Kidney tubule cell (primary cell): ENCODE results near the gene ZIC4.

Experiments
- DNase-seq: peaks from one replicate; pipeline ENCODE4 v3.0.0-alpha.2; 2018; ENCODE audit warnings: low spot score

ZIC4 gene

DNA sequence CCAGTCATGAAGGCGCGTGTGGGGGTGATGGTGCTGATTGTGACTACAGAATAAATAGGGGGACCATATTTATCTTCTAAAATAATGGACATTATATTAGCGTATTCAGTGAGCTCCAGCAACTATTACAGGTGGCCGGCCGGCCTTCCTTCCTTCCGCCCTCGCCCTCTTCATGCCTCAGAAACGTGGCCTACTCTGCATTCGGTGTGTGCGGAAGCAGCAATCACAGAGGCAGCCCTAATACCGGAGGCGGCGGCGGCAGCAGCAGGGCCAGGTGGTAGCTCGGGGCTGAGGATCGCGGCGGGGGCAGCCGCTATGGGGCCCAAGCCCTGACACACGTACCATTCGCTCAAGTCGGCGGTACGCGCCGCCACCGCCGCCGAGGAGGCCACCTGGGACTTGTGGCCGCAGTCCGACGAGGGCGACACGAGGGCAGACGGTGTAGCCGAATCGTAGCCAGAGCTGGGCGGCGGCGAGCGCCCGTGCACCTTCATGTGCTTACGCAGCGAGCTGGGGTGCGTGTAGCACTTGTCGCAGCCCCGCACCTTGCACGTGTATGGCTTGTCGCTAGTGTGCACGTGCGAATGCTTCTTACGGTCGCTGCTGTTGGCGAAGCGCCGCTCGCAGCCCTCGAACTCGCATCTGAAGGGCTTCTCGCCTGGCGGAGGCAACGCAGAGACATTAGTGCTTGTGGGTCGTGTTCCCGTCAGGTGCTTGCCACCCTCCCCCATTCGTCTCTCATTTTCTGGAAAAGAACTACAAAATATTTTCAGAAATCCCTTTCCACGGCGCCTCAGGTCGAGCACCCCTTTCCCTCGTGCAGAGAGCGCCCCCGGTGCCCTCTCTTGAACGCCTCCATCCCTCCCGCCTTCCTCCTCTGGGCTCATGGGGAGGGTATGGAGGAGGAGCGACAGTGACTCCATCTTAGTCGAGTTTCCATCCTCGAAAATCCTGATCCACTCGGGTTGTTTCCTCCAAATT is 15.5 kb downstream of the ZIC4 start:
- DNase-seq = no peak

DNA sequence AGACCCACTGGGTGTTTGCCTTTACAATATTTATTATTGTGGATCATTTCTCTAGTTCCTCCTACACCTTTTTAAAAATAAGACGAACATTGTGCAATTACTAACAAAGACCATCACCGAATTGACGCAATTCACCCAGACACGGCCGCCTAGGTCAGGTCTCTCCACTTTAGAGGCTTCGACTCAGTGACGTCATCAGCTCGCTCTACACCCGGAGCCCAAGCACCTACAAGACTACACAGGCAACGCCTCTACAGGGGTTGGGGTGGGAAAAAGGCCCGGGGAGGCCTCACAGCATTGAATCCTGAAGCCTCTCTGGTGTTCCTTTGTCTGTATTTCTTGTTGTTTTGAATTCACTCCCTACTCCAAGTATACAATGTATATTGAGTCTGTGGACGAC is 16.6 kb downstream of the ZIC4 start:
- no peak for DNase-seq

DNA sequence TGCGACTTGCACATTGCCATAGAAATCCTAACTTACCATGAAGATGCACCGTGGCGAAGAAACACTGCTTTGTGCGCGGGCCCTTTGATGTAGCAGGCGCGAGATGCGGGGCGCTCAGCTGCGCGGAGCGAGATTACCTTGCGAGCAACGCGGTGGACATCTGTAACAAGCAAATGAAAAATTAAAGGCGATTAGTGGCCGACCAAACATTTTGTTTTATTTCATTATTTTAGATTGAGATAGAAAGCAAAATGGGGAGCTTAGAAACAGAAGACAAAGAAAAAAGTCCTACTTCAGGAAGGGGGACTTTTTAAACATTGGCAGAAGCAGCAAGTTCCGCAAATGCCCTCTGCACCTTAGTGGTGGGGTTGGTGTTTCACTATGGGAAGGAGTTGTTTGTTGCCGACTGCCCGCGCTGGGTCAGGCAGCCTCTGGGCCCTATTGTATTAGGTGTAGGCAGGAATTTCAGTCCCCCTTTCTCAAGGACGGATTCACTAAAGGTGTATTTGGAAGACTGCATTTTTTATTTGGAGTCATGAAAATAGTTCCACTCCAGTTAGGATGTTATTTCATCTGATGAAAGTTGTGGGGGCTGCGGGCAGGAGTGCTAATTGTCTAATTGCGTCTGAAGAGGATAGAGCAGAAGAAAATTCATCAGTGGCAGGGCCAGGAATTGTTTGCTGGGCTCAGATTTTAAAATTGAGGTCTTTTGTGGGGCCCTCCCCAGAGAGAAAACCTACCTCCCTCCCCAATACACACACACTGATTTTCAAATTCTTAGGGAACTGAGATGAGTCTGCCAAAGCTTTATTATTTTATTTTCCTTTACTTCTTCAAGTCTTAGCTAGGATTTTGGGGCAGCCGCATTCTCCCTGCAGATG is 17.4 kb downstream of the ZIC4 start:
- DNase-seq = no peak

DNA sequence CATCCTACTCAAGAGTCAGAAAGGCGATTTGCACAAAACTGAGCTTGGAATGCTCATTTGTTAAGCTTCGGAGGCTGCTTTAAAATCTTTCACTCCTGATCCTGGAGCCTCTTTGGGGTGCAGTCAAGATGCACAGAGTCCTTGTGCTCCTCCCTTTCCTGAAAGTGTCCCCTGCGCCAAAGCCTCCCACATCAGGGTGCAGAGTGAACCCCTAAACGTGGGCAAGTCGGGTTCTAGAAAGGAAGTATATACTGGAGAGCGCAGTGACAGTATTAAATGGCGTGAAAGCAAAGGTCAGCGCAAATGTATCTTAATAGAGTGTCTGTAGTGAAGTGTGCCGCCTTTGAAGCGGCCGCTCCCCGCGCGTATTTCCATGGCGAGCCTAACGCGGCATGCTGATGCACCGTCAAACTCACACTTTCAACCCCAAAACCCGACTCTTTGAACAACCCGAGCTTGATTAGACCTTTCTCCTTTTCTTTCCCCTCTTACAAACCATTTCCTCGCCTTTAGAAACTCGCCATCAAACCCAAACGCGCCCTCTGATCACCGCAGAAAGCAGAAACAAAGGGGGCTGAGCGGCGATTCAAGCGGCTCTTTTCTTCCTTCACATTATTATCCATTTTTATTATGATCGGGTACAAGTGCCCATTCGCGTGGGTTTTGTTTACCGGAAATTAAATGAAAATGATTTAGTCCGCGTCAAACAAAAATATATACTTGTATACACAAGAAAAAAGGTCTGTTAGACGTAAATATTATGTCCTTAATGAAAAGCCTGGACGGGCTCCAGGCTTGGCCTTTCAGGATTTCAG is 18.3 kb downstream of the ZIC4 start:
- no peak for DNase-seq

DNA sequence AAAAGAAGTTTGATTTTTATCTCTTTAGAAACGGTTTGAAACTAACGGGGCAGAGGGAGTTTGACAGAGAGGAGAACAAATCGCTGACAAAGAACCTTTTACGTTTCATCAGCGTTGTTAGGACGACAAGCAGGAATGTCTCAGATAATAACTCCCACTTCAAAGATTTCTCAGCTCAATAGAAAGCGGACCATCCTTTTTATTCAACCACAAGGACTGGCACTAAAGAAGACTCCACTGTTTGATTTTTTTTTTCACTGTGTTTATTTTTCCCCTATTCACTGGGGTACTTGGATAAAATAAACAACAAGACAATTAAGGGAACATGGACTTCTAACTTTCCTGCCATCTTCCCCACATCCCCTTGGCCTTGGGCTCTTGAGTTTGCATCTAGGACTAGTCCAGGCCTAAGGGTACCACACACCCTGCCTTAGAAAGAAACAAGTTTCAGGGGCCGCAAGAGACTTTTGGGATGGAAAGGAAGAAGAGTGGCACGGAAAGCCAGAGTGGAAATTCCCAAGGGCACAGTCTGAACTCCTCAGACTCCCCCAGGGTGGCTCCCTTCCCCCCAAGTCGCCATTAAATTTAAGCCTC is 19.0 kb downstream of the ZIC4 start:
- no peak for DNase-seq

DNA sequence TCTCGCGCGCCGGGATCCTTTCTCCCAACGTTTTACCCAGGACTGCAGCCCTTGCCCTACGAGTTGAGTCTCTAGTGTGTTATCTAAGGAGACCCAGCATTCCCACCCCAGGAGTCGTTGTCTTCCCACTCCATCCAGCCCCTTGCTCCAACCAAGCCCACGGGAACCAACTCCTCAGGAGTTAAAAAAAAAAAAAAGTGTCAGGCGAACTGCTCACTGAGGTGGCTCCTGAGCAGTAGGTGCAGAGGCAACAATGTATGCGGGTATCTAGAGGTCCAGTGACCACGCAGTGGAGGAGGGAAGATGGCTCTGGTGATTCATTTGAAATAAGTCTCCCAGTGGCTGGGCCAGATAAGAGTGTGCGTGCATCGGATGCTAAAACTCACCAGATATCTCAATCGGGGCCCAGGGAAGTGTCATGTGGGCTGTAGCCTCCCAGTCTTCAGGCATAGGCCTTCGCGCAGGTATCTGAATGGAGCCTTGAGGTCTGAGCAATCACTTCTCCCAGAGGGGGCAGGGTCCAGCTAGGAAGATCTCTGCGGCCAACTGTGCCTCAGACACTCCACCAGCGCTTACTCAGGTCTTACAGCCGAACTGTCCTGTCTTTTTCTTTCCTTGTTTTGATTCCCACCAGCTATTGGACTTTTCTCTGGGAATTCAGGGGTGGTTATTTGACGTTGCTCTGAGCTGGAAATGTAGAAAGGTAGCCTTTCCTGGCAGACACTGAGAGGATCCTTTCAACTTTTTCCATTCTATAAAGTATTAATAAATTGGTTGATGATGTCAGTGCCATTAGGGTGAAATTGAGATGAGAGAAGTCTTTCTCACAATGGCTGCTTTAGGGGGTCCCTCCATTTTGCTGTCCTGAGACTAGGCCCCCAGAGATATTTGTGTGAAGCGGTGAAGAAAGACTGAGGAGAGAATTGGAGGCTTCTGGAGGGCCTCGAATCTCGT is 21.0 kb downstream of the ZIC4 start:
- no peak for DNase-seq

DNA sequence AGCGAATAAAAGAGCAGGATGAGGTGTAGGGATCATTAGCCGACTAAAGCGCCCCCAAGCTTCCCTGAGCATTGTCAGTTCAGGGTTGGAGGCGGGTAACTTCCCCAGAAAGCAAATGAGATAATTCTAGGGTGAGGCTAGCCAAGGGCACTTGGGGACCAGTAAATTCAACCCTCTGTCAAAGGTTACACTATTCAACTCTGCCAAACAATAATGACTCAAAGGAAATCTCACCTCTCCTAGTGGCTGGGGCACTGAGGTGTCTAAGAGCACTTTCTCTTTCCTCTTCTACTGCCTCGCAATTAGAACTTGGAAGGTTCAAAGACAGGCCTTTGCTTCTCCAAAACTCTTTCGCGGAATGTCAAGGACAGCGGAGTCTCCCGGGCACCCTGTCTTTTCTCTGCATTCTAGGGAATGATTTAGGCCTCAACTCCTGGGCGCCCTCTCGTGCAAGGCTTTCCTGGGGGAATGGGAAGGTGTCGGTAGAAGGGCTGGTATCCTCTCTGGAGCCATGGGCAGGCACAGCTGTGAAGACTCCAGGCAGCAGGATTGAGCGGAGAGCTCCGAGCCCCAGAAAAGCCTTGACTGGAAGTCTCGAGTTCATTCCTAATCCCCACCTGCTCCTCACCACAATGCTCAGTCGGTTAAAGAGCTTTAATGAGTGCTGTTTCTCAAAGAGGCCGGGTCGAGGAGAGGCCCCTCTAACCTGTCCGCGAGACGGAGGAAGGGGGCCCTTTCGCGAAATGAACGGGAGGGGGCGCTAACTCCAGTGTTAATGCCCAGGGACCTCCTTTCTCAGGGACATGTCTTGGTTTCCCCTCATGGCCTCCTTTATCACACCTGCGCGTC is 21.9 kb downstream of the ZIC4 start:
- DNase-seq = no peak

DNA sequence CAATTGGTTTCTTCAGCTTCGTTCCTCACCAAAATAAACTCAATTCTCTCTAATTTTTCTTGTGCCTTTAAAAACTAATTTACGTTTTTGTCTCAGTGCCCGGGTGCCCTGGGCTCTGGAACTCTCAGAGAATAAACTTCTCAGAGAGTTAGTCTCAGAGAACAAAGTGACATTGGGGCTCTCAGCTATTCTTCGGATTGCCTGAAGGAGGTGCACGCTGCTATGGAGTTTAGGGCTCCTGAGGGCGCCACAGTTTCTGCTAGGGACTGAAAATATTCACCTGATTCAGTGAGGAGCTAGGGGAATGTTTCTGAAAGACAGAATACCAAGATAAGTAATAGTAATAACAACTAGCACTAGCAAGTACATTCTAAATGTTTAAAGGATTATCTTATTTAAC is 22.7 kb downstream of the ZIC4 start:
- DNase-seq = no peak

DNA sequence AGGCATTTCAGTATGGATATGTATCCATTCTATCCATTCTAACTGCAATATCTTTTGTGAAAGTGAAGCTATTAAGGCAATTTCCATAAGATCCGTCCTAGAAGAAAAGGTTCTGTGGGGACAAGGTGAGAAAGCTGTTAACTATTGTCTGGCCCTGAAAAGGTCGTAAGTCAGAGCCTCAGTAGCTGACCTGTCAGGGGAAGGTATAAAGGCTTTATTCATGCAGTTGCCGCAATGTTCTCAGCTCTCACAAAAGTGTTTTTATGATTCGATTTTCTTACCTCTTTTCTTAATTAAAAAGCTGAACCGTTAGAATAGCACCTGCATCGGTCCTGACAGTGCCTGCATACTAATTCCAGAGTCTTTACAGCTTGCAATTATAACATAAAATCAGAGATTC is 24.7 kb downstream of the ZIC4 start:
- no peak for DNase-seq

DNA sequence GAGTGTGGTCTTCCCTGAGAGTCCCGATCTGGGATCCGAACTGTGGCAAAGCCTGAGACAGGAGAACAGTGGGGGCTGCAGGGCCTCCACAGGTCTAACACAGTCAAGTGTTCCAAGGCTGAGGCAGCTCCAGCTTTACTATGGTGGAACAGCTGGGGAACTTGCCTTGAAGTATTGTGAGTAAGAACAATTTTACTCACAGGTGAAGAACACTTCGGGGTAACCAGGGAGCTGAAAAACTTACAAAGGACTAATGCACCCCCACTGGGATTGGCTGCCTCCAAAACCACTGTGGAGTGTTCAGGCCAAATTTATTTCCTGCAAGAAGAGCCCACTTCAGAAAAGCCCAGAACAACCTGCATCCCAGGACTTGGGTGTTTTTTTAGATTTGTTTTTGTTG is 25.4 kb downstream of the ZIC4 start:
- DNase-seq = no peak

DNA sequence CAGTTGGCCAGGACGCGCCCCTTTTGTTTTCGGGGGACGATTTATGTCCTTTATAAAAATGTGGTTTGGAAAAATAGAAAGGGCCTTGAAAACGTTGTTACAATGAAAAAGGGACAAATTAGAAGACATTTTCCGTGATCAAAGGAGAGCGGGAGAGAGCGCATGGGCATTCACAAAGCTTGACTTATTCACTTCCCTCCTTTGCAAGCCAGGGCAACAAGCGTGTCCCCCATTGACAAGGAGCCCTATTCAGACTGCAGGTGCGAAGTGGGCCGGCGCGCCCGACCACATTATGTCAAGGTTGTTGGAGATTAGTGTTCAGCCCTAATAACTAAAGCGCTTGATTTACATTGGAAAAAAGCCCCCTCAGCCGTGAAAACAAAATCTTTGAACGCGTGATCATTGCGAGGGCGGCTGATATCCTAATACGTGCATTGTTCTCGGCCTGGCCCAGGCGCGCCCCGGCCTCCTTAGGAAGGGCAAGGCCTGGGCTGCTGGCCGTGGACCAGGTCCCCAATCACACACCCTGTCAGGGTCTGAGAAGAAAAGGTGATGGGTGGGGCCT is 25.9 kb downstream of the ZIC4 start:
- DNase-seq = no peak

DNA sequence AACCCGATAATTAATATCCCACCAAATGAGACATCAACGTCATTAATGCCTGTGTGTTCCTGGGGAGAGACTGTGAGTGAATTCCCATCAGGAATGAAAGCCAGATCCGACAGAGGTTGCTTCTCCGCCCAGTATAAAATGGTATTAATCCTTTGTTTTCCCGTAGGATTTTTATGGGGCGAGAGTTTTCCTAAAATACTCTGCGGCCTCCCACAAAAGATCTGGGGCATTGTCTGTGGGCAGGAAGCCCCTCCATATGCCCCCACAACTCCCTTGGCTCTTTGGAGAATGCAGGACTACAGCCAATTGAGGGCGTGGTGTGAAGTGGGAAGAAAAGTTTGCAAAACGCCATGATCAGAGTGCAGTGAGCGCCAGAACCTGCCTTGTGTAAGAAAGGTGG is 26.7 kb downstream of the ZIC4 start:
- DNase-seq = no peak

DNA sequence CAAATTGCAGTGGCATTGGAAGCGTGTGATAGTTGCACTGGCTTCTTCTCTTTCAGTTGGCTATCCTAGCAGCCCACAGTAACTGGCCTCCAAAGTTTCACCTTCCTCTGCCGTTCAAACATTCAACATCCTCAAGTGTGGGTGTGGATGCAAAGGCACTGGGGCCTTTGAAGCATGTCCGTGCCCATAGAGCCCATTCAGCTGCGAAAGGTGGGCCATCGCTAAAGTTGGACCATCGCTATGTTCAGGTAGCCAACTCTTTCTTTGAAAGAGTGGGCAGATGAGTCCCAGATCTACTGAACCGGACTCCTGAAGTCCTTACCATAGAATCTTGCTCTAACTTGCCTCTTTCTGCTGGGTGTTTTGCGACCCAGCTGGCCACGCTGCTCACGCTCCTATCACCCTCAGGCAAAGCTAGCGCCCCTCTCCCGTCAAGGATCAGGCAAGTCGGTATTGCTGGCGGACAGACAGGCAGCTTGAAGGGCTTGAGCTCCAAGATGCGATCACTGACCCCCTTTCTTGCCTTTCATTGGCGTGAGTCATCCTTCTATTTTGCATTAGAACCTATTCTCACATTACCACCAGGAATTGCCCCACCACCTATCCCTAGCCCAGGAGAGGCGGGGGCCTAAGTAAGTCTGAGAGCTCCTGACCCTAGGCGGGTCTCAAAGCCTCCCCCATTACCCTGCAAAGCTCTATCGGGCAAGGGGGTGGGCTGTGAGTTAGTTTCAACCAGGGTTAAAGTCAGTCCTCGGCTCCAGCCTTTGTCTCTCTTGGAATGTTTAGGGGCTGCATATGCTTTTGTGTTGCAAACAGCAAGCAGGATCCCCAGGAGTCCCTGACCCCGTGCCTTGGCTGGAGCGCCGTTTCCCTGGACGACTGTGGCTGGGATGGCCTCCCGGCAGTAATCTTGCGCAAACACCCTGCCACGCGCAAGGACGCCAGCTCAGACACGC is 28.7 kb downstream of the ZIC4 start:
- DNase-seq = no peak

DNA sequence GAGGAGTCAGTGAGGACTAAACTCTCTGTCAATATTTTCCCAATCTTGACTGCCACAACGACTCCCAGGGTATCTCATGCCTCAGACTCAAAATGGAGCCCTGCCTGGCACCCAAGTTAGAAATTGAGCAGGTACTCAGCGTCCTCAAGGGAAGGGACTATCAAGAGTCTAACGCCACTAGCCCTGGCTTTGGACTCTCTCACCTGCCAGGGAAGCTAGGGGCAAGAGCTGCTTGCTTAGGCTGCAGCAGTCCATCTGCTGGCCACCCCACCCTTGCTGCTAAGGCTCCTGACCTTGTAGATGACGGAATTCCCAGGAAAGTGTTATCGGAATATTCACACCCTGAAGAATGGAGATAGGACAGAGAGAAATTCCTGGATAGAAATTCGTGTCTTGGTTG is 33.0 kb downstream of the ZIC4 start:
- no peak for DNase-seq

DNA sequence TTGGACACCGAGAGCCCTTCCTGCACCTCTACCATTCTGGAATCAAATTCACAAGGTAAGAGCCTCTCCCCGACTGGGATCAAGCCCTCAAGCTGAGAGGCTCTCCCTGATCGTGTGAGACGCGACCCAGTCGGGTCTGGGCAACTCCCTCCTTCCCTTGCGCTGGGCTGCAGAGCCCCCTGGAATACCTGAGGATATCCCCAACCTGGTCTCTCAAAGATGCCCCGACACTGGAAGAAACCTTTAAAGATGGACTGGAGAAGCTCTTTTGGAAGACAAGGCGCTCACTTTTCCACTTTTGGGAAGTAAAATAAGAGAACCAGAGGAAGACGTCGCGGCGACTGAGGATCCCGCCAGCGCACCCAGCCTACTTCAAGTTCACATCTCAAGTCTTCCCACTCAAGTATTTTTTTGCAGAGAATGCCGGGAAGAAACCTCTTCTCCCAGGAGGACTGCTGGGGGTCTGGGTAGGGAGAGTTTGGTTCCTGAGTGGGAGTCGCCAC is 33.8 kb downstream of the ZIC4 start:
- DNase-seq = no peak

DNA sequence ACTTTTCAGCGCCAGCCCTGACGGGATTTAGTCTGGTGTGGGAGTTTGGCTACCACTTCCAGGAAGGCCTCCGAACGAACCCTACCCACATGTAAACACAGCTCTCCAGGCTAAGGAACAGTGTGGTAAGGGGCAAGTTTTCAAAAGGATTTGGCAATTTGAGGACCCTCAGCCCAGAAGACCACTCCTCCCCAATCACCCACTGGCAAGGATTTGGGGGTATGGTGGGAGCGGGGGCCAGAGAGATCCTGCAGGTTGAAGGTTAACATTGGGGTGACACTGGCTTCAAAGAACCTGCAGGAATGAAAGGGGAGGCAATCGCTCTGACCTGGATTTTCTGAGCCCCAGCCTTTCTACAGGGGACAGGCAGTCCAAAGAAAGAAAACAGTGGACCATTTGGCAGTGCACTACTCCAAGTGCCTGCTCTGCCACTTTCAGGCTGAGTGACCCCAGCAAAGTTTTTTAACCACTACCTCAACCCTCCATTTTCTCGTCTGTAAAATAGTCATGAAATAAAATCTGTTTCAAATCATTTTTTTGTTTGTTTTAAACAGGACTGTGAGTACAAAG is 34.5 kb downstream of the ZIC4 start:
- DNase-seq = no peak

DNA sequence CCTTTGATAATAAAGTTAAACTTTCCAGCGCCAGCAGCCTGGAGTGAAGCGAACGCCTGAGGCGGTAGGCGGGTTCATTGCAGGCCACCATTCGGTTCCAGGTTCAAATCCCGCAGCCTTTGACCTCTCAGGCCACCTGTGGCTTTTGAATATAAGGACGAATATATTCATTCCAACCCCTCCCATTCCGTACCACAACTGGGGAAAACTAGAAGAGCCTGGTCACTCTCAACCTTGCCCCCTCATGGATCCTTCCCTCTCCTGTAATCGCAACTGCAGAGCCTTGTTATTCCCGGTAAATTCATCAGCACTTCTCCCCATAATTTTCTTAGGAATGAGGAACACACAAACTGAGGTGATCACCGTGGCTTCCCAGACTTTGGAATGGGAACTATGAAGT is 35.2 kb downstream of the ZIC4 start:
- DNase-seq = no peak

DNA sequence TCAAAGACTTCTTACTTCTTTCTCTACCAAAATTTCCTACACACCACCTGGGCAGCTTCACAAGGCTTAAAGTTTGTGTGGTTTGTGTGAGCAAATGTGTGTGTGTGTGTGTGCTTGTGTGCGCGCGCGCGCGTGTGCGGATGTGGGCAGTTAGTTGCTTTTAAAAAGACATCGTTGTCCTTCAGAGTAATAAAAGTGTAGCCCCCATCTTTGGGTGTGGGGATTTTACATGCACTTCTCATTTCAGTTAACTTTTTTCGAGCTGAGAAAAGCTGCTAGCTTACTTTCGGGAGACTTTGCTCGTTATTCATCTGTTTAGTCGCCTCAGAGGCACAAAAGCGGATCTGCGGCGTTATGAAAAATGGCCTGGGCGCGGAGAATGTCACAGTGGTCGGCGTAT is 36.0 kb downstream of the ZIC4 start:
- no peak for DNase-seq
